Endodermal cell (in vitro differentiated cells): Measurements from ENCODE around the gene NACC1. TPM values are rescaled to one million over a fixed set of nuclear protein-coding genes. Genes with fewer than 3 reads are reported as not detected.
A peak's percentile ranks its signal among the peaks of the same experiment; 100 is the strongest.

ENCODE experiments used
- DNase-seq: peaks from one replicate; pipeline ENCODE4 v3.0.0-alpha.2; 2017
- H3K27ac ChIP-seq: 2 replicates; pipeline ENCODE4 v1.5.1; 2013; ENCODE audit warnings: mild to moderate bottlenecking, low read depth, low read length, moderate library complexity
- H3K27me3 ChIP-seq: 2 replicates; pipeline ENCODE4 v1.6.1; 2013; ENCODE audit warnings: mild to moderate bottlenecking, low read length, moderate library complexity; ENCODE audit not compliant: insufficient read depth, control insufficient read depth, poor library complexity, severe bottlenecking
- H3K36me3 ChIP-seq: 2 replicates; pipeline ENCODE4 v1.7.0; 2013; ENCODE audit warnings: mild to moderate bottlenecking, low read length, moderate library complexity; ENCODE audit not compliant: control insufficient read depth, insufficient read depth
- H3K4me1 ChIP-seq: one replicate; pipeline ENCODE4 v1.7.0; 2013; ENCODE audit warnings: low read length; ENCODE audit not compliant: control insufficient read depth, insufficient read depth
- H3K4me3 ChIP-seq: 2 replicates; pipeline ENCODE4 v1.5.1; 2013; ENCODE audit warnings: mild to moderate bottlenecking, low read length, moderate library complexity
- H3K9ac ChIP-seq: 2 replicates; pipeline ENCODE4 v1.6.1; 2013; ENCODE audit warnings: mild to moderate bottlenecking, low read length, moderate library complexity; ENCODE audit not compliant: poor library complexity, severe bottlenecking; ENCODE audit errors: extremely low read depth
- H3K9me3 ChIP-seq: 2 replicates; pipeline ENCODE4 v1.6.1; 2013; ENCODE audit warnings: mild to moderate bottlenecking, low read length, moderate library complexity; ENCODE audit not compliant: control insufficient read depth
- H3K27ac Mint-ChIP-seq: 2 replicates; pipeline ENCODE4 v1.8.0; 2020; ENCODE audit warnings: mixed read lengths
- H3K27me3 Mint-ChIP-seq: 2 replicates; pipeline ENCODE4 v1.8.0; 2021; ENCODE audit warnings: mild to moderate bottlenecking, mixed read lengths; ENCODE audit not compliant: insufficient read depth
- H3K36me3 Mint-ChIP-seq: 2 replicates; pipeline ENCODE4 v1.8.0; 2020; ENCODE audit warnings: low read depth, mixed read lengths
- H3K4me1 Mint-ChIP-seq: 2 replicates; pipeline ENCODE4 v1.8.0; 2020; ENCODE audit warnings: mixed read lengths
- H3K4me3 Mint-ChIP-seq: 2 replicates; pipeline ENCODE4 v1.8.0; 2020; ENCODE audit warnings: mild to moderate bottlenecking, moderate library complexity, mixed read lengths
- H3K9me3 Mint-ChIP-seq: 2 replicates; pipeline ENCODE4 v1.8.0; 2020; ENCODE audit warnings: mild to moderate bottlenecking, mixed read lengths
- CTCF ChIP-seq: fragments of 200-600 bp; sonication (generic); conservative IDR thresholded peaks from 2 replicates; pipeline ENCODE4 v1.5.0; 2021; ENCODE audit warnings: antibody characterized with exemption, mild to moderate bottlenecking
- WGBS, 2 experiments: methylation state at CpG; one replicate each; pipeline versions ENCODE4 v1.1.5 to v1.1.7; 2013; ENCODE audit warnings: missing lambda C conversion rate in 2 of 2, mixed read lengths in 1 of 2; ENCODE audit not compliant: insufficient coverage in 1 of 2, insufficient read length in 1 of 2; 5-methylcytosine and 5-hydroxymethylcytosine counted together
- total RNA-seq, 2 donors: library from RNA; stranded (reverse); fragmentation: NEBNext Ultra II Directional in 1 of 2; extraction: Animal tissue kit (Norgen Biotek cat#: 25700) in 1 of 2; gene quantifications; 2 replicates in 1 of 2; 3 replicates in 1 of 2; pipeline ENCODE4 v1.2.1, GENCODE V29; 2021

The NACC1 gene
- total RNA-seq, 2 donors from 2014 or later: 164 to 172 TPM

DNA sequence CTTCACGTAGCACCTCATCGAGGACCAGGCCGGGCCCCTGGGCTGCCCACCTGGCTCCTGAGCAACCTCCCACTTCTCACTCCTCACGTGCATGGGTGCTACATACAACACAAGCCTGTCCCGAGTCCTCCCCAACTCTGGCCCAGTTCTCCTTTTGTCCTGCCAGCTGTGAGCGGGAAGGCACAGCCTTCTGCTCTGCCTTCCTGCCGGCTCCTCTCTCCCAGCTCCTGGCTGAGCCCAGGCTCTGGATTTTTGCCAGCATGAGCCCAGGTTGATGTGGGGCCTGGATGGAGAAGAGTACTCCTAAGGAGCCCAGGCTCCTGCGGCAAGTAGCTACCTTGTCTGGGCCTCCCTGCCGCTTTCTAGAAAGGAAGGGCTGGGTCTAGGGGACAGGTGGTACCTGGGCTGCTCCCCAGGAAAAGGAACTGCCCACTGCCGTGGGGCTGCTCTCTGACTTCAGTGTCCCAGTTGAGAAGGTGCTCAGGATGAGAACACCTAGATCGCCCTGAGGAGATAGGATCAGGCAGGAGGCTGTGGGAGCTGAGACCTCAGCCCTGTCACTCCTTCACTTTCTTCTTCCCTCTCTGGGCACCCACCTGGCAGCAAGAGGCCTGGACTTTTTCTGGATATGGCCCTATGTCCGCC, 39.0 kb upstream of the NACC1 start:
- DNase-seq: peak; percentile 51
- no peak overlapping the region for H3K27ac ChIP-seq
- H3K4me3 ChIP-seq: no peak overlapping the region
- no peak overlapping the region for H3K9ac ChIP-seq
- no peaks in the 10 kb centered on the region for H3K27me3 ChIP-seq
- H3K9me3 ChIP-seq: no peaks in the 10 kb centered on the region
- no peak overlapping the region for H3K4me3 Mint-ChIP-seq
- no peaks in the 10 kb centered on the region for H3K9me3 Mint-ChIP-seq
- H3K4me1 ChIP-seq: peaks cover 10% of the 10 kb centered on the region
- 69 to 86% methylated on average over 5 to 12 of the region's 12 CpGs for WGBS, 2 experiments
- H3K36me3 ChIP-seq: no peaks in the 10 kb centered on the region
- peaks cover 35% of the 10 kb centered on the region for H3K27me3 Mint-ChIP-seq
- H3K4me1 Mint-ChIP-seq: peaks cover 29% of the 10 kb centered on the region
- no peaks in the 10 kb centered on the region for H3K36me3 Mint-ChIP-seq
- H3K27ac Mint-ChIP-seq: no peak overlapping the region
- no peak for TF ChIP-seq CTCF

- no peak overlapping the region for H3K4me3 ChIP-seq
- Mint-ChIP-seq H3K27me3 (peaks cover 38% of the 10 kb centered on the region), H3K27ac (no peak overlapping the region), H3K4me3 (no peak overlapping the region), H3K4me1 (peaks cover 29% of the 10 kb centered on the region), H3K9me3 (no peaks in the 10 kb centered on the region), H3K36me3 (no peaks in the 10 kb centered on the region)
- H3K27me3 ChIP-seq: no peaks in the 10 kb centered on the region
- H3K36me3 ChIP-seq: no peaks in the 10 kb centered on the region
- peaks cover 10% of the 10 kb centered on the region for H3K4me1 ChIP-seq
- H3K27ac ChIP-seq: no peak overlapping the region
- no peak for TF ChIP-seq CTCF
- H3K9ac ChIP-seq: no peak overlapping the region
- H3K9me3 ChIP-seq: no peaks in the 10 kb centered on the region
- DNase-seq: peak; percentile 50
- 88 to 90% methylated on average over 11 to 16 of the region's 16 CpGs for WGBS, 2 experiments
These were observed 38.5 kb upstream of the NACC1 start for GRCh38 chr19:13079542-13079986.

GRCh38 chr19:13082192-13083007, 35.7 kb upstream of the NACC1 start:
- H3K4me1 ChIP-seq: peaks cover 10% of the 10 kb centered on the region
- H3K9me3 ChIP-seq: no peaks in the 10 kb centered on the region
- Mint-ChIP-seq H3K36me3 (no peaks in the 10 kb centered on the region), H3K27me3 (peaks cover 38% of the 10 kb centered on the region), H3K9me3 (no peaks in the 10 kb centered on the region), H3K4me1 (peaks cover 26% of the 10 kb centered on the region), H3K4me3 (no peak overlapping the region), H3K27ac (no peak overlapping the region)
- peaks cover 15% of the 10 kb centered on the region for H3K27me3 ChIP-seq
- H3K4me3 ChIP-seq: no peak overlapping the region
- H3K27ac ChIP-seq: peak overlapping the region; percentile 25
- H3K9ac ChIP-seq: no peak overlapping the region
- no peaks in the 10 kb centered on the region for H3K36me3 ChIP-seq
- TF ChIP-seq CTCF: peak; percentile 75
- DNase-seq: peak; percentile 85
- WGBS, 2 experiments: 47 to 50% methylated on average over 11 to 14 of the region's 14 CpGs
